ENCODE measurements around the gene TRERF1. TPM values are rescaled to one million over a fixed set of nuclear protein-coding genes. Genes with fewer than 3 reads are reported as not detected.

TRERF1 gene
- total RNA-seq, 1 donor = 12.0 TPM

DNA sequence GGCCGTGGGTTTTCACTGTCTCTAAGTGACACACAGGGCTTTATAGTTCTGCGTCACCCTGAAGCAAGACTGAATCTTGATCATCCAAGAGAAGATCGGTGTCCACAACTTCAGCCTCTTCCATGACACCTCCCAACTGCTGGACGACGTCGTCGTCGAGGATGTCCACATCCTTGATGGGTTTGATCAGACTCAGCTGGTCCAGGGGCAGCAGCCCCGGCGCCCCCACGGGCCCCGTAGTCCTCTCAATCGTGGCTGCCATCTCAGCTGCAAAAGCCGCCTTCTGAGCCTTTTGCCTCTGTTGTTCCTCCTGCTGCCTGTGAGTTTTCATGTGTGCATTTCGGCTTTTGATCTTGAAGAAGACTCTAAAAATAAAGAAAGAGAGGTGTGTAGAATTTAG, 223.4 kb downstream of the TRERF1 start:
- H3K4me3 ChIP-seq (ENCODE audit: low read depth, low read length) = no peak overlapping the region

DNA sequence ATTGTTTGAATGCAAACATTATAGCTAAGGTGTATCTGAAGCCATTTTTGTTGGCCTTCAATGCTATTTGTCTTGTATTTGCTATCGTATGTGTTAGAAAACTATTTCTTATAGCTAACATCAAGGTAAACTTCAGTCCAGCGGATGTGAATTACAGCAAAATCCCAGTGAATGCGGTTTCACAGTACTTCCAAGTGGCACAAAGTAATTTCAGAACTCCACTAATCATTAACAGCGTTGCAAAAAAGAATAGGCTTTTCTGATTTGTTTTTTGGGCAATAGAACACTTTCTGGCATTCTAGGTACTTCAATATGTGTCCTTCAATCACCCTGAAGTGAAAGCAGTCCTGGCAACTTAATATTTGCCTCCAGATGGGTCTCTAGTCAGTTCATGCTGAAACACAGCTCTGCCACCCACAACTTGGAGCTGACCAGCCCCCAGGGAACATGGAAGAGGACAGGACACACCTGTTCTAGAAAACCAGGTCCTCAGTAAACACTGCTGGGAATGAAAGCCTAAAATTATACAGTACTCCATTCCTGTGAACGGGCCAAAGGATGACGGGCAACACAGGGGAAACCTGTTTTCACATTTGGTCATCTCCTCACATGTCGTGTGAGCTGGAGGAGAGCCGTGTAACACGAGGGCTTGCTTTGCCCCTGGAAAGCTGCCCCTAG, 224.4 kb downstream of the TRERF1 start:
- no peak for DNase-seq (ENCODE audit: low read depth)
- H3K4me3 ChIP-seq (ENCODE audit: low read depth, low read length) = no peak overlapping the region
- TF ChIP-seq, protein P1, sequence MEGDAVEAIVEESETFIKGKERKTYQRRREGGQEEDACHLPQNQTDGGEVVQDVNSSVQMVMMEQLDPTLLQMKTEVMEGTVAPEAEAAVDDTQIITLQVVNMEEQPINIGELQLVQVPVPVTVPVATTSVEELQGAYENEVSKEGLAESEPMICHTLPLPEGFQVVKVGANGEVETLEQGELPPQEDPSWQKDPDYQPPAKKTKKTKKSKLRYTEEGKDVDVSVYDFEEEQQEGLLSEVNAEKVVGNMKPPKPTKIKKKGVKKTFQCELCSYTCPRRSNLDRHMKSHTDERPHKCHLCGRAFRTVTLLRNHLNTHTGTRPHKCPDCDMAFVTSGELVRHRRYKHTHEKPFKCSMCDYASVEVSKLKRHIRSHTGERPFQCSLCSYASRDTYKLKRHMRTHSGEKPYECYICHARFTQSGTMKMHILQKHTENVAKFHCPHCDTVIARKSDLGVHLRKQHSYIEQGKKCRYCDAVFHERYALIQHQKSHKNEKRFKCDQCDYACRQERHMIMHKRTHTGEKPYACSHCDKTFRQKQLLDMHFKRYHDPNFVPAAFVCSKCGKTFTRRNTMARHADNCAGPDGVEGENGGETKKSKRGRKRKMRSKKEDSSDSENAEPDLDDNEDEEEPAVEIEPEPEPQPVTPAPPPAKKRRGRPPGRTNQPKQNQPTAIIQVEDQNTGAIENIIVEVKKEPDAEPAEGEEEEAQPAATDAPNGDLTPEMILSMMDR (IDR thresholded peaks at IDR 0.05; ENCODE audit: insufficient read depth, low read length) = no peak

More for the DNA sequence above, 223.4 kb downstream of the TRERF1 start:
- DNase-seq (ENCODE audit: low read depth) = no peak
- TF ChIP-seq, protein P1 (IDR thresholded peaks at IDR 0.05; ENCODE audit: insufficient read depth, low read length) = no peak

DNA sequence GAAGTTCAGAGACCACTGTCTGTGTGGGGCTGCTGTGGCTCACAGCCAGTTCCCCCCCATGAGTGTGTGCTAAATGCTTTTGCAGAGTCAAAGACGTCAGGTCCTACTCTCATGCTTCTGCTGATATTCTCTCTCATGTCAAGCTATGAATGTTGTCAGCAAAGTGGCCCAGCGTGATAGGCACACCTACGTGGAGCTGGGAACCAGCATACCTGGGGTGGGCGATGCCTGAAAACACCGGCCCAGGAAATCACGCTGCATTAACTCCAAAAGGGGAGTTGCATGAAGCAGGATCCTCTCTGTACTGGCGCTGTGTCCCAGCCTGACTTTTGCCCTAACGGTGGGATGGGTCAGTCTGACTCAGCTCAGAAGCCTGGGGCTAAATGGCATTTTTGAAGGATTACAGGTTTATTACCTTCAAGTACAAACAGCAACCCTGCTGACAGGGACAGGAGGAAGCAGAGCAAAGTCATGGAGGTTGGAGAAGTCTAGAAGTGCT, 225.0 kb downstream of the TRERF1 start:
- TF ChIP-seq, protein P1 (IDR thresholded peaks at IDR 0.05; ENCODE audit: insufficient read depth, low read length) = no peak
- DNase-seq (ENCODE audit: low read depth) = peak; percentile 25
- H3K4me3 ChIP-seq (ENCODE audit: low read depth, low read length) = no peak overlapping the region

DNA sequence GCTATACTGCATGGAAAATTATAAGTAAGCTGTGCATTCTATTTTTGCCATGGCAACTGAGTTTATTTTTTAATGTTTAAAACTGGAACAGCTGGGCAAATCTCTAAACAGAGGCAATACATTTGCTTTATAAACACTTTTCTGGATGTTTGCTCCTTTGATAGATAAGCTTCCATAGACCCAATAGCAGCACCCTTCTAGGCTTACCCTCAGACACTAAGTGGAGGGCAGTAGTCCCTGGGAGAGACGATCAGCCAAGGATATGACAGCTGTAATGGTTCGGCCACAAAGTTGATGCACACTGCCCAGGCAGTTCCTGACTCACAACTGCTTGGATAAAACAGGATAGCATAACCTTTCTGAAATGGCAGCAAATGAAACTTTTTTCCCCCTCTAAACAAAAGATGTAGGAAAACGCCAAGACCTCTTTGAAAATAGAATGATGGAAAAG, 225.5 kb downstream of the TRERF1 start:
- H3K4me3 ChIP-seq (ENCODE audit: low read depth, low read length) = no peak overlapping the region

DNA sequence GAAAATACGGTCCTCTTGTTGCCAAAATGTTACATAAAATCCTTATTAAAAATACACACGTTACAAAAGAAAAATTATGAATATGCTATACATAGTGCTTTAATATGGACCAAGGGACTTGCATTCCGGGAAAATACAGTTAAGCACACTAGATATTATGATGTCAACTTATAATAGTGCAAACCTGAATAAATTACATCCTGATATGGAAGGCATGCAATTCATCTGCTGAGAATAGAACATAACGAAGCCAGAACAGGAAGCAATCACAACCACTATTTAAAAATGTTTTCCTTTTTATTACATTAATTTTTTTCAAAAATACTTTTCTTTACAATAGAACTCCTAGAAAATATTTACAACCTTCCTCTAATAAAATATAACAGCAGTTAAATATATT, 226.3 kb downstream of the TRERF1 start:
- DNase-seq (ENCODE audit: low read depth) = no peak
- no peak overlapping the region for H3K4me3 ChIP-seq (ENCODE audit: low read depth, low read length)
- TF ChIP-seq, protein P1 (IDR thresholded peaks at IDR 0.05; ENCODE audit: insufficient read depth, low read length) = no peak

More for the DNA sequence above, 225.5 kb downstream of the TRERF1 start:
- DNase-seq (ENCODE audit: low read depth) = peak; percentile 47
- TF ChIP-seq, protein P1 (IDR thresholded peaks at IDR 0.05; ENCODE audit: insufficient read depth, low read length) = no peak

DNA sequence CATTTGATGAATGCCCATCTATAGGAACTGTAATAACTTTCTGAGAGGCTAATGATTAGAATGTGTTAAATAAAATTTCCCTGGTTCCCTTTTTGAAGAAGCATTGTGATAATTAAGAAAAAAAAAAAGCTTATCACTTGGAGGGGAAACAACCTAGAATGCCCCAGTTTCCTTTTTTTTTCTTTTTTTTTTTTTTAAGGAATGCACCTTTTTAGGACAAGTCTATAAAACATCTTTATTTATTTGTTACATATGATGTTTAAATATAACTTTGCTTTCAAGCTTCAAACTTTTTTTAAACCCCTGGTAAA, 226.7 kb downstream of the TRERF1 start:
- TF ChIP-seq, protein P1 (IDR thresholded peaks at IDR 0.05; ENCODE audit: insufficient read depth, low read length) = no peak
- no peak for DNase-seq (ENCODE audit: low read depth)
- no peak overlapping the region for H3K4me3 ChIP-seq (ENCODE audit: low read depth, low read length)

Data from fibroblast of the aortic adventitia (primary cell).